Endodermal cell (in vitro differentiated cells): ENCODE data around the gene XRCC1. TPM values are rescaled to one million over a fixed set of nuclear protein-coding genes. Genes with fewer than 3 reads are reported as not detected.

Experiments used
- DNase-seq: peaks from one replicate; pipeline ENCODE4 v3.0.0-alpha.2; 2017
- H3K27ac ChIP-seq: 2 replicates; pipeline ENCODE4 v1.5.1; 2013; ENCODE audit warnings: mild to moderate bottlenecking, low read depth, low read length, moderate library complexity
- H3K27me3 ChIP-seq: 2 replicates; pipeline ENCODE4 v1.6.1; 2013; ENCODE audit warnings: mild to moderate bottlenecking, low read length, moderate library complexity; ENCODE audit not compliant: insufficient read depth, control insufficient read depth, poor library complexity, severe bottlenecking
- H3K36me3 ChIP-seq: 2 replicates; pipeline ENCODE4 v1.7.0; 2013; ENCODE audit warnings: mild to moderate bottlenecking, low read length, moderate library complexity; ENCODE audit not compliant: control insufficient read depth, insufficient read depth
- H3K4me1 ChIP-seq: one replicate; pipeline ENCODE4 v1.7.0; 2013; ENCODE audit warnings: low read length; ENCODE audit not compliant: control insufficient read depth, insufficient read depth
- H3K4me3 ChIP-seq: 2 replicates; pipeline ENCODE4 v1.5.1; 2013; ENCODE audit warnings: mild to moderate bottlenecking, low read length, moderate library complexity
- H3K9ac ChIP-seq: 2 replicates; pipeline ENCODE4 v1.6.1; 2013; ENCODE audit warnings: mild to moderate bottlenecking, low read length, moderate library complexity; ENCODE audit not compliant: poor library complexity, severe bottlenecking; ENCODE audit errors: extremely low read depth
- H3K9me3 ChIP-seq: 2 replicates; pipeline ENCODE4 v1.6.1; 2013; ENCODE audit warnings: mild to moderate bottlenecking, low read length, moderate library complexity; ENCODE audit not compliant: control insufficient read depth
- H3K27ac Mint-ChIP-seq: 2 replicates; pipeline ENCODE4 v1.8.0; 2020; ENCODE audit warnings: mixed read lengths
- H3K27me3 Mint-ChIP-seq: 2 replicates; pipeline ENCODE4 v1.8.0; 2021; ENCODE audit warnings: mild to moderate bottlenecking, mixed read lengths; ENCODE audit not compliant: insufficient read depth
- H3K36me3 Mint-ChIP-seq: 2 replicates; pipeline ENCODE4 v1.8.0; 2020; ENCODE audit warnings: low read depth, mixed read lengths
- H3K4me1 Mint-ChIP-seq: 2 replicates; pipeline ENCODE4 v1.8.0; 2020; ENCODE audit warnings: mixed read lengths
- H3K4me3 Mint-ChIP-seq: 2 replicates; pipeline ENCODE4 v1.8.0; 2020; ENCODE audit warnings: mild to moderate bottlenecking, moderate library complexity, mixed read lengths
- H3K9me3 Mint-ChIP-seq: 2 replicates; pipeline ENCODE4 v1.8.0; 2020; ENCODE audit warnings: mild to moderate bottlenecking, mixed read lengths
- WGBS, 2 experiments: methylation state at CpG; one replicate each; pipeline versions ENCODE4 v1.1.5 to v1.1.7; 2013; ENCODE audit warnings: missing lambda C conversion rate in 2 of 2, mixed read lengths in 1 of 2; ENCODE audit not compliant: insufficient coverage in 1 of 2, insufficient read length in 1 of 2; 5-methylcytosine and 5-hydroxymethylcytosine counted together
- total RNA-seq, 2 donors: library from RNA; stranded (reverse); fragmentation: NEBNext Ultra II Directional in 1 of 2; extraction: Animal tissue kit (Norgen Biotek cat#: 25700) in 1 of 2; gene quantifications; 2 replicates in 1 of 2; 3 replicates in 1 of 2; pipeline ENCODE4 v1.2.1, GENCODE V29; 2021
- TF ChIP-seq, protein P1 (sequence below): fragments of 200-600 bp; sonication (generic); conservative IDR thresholded peaks from 2 replicates; pipeline ENCODE4 v1.5.0; 2021; ENCODE audit warnings: antibody characterized with exemption, mild to moderate bottlenecking

Gene XRCC1
- total RNA-seq, 2 donors from 2014 or later, result 48.8 to 52.1 TPM

DNA sequence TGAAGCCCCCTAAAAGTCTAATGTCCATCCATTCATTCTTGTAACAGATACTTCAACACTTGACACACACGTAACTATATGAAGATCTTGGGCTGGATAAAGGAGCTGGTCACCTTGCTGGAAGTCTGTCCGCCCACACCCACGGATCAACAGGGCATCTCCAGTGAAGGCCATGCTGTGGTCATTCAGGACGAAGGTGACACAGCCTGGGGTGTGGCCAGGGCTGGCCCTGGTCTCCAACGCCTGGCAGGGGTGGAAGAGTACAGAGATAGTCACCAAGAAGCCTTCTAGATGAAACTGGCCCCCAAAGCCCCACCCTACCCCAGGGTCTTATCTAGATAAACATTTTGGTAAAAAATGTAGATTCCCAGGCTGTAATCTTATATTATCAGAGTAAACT lies 64.0 kb downstream of the XRCC1 start:
- Mint-ChIP-seq H3K27ac (no peak overlapping the region), H3K27me3 (no peaks in the 10 kb centered on the region), H3K9me3 (peaks cover 25% of the 10 kb centered on the region), H3K36me3 (peaks cover 47% of the 10 kb centered on the region), H3K4me1 (no peaks in the 10 kb centered on the region), H3K4me3 (no peak overlapping the region)
- H3K4me3 ChIP-seq, result no peak overlapping the region
- WGBS, 2 experiments, result 85 to 88% methylated on average over 4 to 5 of the region's 5 CpGs
- no peak overlapping the region for H3K27ac ChIP-seq
- H3K36me3 ChIP-seq, result peaks cover 16% of the 10 kb centered on the region
- no peaks in the 10 kb centered on the region for H3K9me3 ChIP-seq
- no peak for DNase-seq
- TF ChIP-seq, protein P1, sequence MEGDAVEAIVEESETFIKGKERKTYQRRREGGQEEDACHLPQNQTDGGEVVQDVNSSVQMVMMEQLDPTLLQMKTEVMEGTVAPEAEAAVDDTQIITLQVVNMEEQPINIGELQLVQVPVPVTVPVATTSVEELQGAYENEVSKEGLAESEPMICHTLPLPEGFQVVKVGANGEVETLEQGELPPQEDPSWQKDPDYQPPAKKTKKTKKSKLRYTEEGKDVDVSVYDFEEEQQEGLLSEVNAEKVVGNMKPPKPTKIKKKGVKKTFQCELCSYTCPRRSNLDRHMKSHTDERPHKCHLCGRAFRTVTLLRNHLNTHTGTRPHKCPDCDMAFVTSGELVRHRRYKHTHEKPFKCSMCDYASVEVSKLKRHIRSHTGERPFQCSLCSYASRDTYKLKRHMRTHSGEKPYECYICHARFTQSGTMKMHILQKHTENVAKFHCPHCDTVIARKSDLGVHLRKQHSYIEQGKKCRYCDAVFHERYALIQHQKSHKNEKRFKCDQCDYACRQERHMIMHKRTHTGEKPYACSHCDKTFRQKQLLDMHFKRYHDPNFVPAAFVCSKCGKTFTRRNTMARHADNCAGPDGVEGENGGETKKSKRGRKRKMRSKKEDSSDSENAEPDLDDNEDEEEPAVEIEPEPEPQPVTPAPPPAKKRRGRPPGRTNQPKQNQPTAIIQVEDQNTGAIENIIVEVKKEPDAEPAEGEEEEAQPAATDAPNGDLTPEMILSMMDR, result no peak
- no peak overlapping the region for H3K9ac ChIP-seq
- no peaks in the 10 kb centered on the region for H3K4me1 ChIP-seq
- H3K27me3 ChIP-seq, result no peaks in the 10 kb centered on the region

DNA sequence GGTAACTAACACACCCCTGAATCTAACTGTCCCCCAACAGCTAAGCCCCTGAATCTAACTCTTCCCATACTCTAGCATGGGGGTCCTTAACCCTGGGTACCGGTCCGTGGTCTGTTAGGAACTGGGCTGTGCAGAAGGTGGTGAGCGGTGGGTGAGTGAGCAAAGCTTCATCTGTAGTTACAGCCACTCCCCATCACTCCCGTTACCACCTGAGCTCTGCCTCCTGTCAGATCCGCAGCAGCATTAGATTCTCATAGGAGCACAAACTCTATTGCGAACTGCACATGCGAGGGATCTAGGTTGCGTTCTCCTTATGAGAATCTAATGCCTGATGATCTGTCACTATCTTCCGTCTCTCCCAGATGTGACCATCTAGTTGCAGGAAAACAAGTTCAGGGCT lies 64.6 kb downstream of the XRCC1 start:
- H3K36me3 ChIP-seq, result peaks cover 16% of the 10 kb centered on the region
- DNase-seq, result no peak
- H3K4me3 ChIP-seq, result no peak overlapping the region
- H3K36me3 Mint-ChIP-seq, result peaks cover 52% of the 10 kb centered on the region
- no peaks in the 10 kb centered on the region for H3K27me3 ChIP-seq
- no peak overlapping the region for H3K27ac ChIP-seq
- no peaks in the 10 kb centered on the region for H3K9me3 ChIP-seq
- no peak overlapping the region for H3K9ac ChIP-seq
- TF ChIP-seq, protein P1, result no peak
- H3K27me3 Mint-ChIP-seq, result no peaks in the 10 kb centered on the region
- no peak overlapping the region for H3K4me3 Mint-ChIP-seq
- peaks cover 25% of the 10 kb centered on the region for H3K9me3 Mint-ChIP-seq
- H3K4me1 Mint-ChIP-seq, result no peaks in the 10 kb centered on the region
- no peaks in the 10 kb centered on the region for H3K4me1 ChIP-seq
- H3K27ac Mint-ChIP-seq, result no peak overlapping the region
- WGBS, 2 experiments, result 94 to 95% methylated on average over 9 of the region's 9 CpGs

DNA sequence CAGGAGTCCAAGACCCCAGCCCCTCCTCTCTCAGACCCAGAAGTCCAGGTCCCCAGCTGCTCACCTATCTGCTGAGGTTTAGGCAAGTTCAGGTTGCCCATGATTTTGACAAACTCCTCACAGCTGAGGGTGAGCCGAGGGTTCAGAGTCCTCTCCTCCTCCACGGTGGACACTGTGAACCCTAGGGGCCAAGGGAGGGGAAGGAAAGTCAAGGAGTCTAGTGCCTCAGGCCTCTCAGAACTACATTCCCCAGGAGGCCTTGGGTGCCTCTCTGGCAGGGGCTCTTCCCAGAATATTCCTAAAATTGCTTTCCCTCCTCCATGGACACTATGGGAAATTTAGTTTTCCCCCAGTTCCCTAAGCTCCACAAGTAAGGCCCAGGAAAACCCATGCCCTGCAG lies 67.4 kb downstream of the XRCC1 start:
- Mint-ChIP-seq H3K36me3 (peaks cover 42% of the 10 kb centered on the region), H3K27me3 (peaks cover 18% of the 10 kb centered on the region), H3K27ac (no peak overlapping the region), H3K4me1 (peaks cover 3% of the 10 kb centered on the region), H3K9me3 (peaks cover 15% of the 10 kb centered on the region), H3K4me3 (no peak overlapping the region)
- Histone ChIP-seq H3K4me3 (no peak overlapping the region), H3K27me3 (no peaks in the 10 kb centered on the region), H3K9me3 (no peaks in the 10 kb centered on the region), H3K27ac (no peak overlapping the region), H3K36me3 (peaks cover 16% of the 10 kb centered on the region), H3K9ac (no peak overlapping the region), H3K4me1 (no peaks in the 10 kb centered on the region)
- DNase-seq, result no peak
- TF ChIP-seq, protein P1, result no peak
- WGBS, 2 experiments, result 95% methylated on average over 2 of the region's 2 CpGs; no CpG with 5 or more reads in 1 of the 2 experiments
